Hematopoietic multipotent progenitor cell (in vitro differentiated cells): ENCODE data around the gene PRR22. TPM values are rescaled to one million over a fixed set of nuclear protein-coding genes. Genes with fewer than 3 reads are reported as not detected.

Experiments
- DNase-seq, 3 donors: peaks; one replicate each; pipeline ENCODE4 v3.0.0-alpha.2; 2011 to 2015; ENCODE audit warnings: low read depth in 2 of 3, low spot score in 2 of 3
- total RNA-seq: library from RNA; depleted of rRNA; stranded (reverse); fragments of >200 nt; gene quantifications from one replicate; pipeline ENCODE4 v1.2.3, GENCODE V29; 2012

The PRR22 gene
- 2.2 TPM for total RNA-seq

- DNase-seq = no peak
Measured at GRCh38 chr19:5784581-5785147, at the start of gene PRR22. TSS of gene PRR22 (minus strand) at chr19:5784746. CDS start at chr19:5784660, 86 bp downstream.

DNA sequence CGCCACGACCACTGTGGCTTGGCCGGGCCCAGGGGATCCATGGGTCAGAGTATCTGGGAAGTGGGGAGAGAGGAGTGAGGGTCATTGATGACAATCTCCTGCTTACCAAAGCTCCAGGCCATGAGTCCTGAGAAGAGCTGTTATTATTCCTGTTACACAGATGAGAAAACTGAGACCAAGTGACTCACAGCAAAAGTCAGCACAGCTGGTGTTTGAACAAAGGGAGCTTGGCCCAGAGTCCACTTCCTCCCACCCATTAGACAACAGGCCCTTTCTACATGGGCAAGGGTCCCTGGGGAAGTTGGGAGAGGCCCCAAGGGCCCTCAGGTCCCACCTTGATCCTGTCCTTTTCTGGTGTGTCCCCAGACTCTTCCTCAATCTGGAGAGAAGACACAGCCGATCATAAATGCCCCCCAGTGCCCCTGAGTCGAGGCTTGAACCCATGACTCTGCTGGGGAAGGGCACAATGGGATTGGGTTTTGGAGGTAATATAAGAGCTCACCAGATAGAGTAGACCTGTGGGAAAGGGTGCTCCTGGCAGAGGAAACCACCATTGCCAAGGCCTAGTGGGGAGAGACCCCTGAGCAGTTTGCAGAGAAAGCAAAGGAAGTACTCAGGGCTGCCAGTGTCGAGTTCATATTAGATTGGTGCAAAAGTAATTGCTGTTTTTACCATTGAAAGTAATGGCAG is 48.1 kb upstream of the PRR22 start:
- DNase-seq = no peak

GRCh38 chr19:5832061-5832460 is 47.5 kb upstream of the PRR22 start:
- DNase-seq = no peak

DNA sequence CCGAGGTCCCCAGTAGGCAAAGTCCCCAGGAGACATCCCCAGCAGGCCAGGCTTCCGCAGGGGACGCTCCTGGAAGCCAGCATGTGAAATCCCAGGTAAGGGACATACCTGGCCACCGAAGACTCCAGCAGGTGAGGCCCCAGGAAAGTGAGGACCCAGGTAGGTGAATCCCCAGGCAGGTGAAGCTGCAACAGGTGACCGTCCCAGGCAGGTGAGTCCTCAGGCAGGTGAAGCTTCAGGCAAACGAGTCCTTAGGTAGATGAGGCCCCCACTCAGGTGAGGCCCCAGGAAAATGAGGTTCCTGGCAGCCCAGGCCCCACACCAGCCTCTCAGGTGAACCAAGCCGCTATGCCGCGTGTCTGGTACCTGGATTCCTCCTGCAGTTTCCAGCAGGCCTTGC is 46.6 kb upstream of the PRR22 start:
- DNase-seq = no peak

GRCh38 chr19:5829567-5830310 is 45.2 kb upstream of the PRR22 start:
- no peak for DNase-seq

- peak in 2 of 3 donors; percentile 48 to 58 for DNase-seq
Measured at GRCh38 chr19:5828661-5829566, 44.4 kb upstream of the PRR22 start.

DNA sequence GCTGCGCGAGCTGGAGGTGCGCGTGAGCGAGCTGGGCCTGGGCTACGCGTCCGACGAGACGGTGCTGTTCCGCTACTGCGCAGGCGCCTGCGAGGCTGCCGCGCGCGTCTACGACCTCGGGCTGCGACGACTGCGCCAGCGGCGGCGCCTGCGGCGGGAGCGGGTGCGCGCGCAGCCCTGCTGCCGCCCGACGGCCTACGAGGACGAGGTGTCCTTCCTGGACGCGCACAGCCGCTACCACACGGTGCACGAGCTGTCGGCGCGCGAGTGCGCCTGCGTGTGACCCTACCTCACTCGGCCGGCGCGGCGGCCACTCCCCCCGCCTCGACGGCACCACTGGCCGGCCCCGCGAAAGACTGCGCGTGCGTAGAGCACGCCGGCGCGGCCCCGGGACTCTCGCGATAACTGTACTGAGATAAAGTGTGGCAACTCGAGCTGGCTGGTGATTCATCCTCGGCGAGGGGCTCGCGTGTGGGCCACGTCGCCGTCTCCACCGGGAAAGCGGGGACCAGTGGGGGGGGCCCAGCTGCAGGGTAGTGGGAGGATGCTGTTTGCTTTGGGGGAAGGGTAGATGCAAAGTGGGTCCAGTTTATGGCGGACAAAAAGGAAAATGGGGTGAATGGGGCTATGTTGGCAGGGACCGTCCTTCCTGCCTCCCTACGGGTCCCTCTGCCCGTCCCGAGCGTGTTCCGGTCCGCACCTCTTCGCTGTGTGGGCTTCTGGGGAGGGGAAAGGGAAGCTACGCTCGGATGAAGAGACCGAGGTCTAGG is 43.5 kb upstream of the PRR22 start:
- DNase-seq = peak; percentile 89 to 95 (median 95)

DNA sequence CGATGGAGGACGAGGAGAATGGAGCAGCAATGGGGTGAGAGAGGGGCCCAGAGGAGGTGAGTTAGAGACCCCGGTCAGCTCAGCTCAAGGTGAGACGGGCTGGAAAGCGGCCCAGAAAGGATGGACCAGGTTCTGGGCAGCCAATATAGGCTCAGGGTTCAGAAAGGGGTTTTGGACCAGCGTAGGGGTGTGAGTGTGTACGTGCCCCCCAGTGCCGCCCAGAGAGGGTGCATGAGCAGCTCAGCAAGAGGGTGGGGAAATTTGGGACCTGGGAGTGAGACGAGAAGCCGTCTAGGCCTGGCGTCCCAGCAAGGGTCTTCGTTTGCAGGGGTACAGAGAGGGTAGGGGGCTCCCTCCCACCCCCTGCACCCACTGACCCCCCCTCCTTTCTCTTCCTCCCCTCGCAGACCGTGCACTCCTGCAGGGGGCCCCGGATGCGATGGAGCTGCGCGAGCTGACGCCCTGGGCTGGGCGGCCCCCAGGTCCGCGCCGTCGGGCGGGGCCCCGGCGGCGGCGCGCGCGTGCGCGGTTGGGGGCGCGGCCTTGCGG is 42.9 kb upstream of the PRR22 start:
- DNase-seq = no peak

GRCh38 chr19:5826531-5827341 is 42.2 kb upstream of the PRR22 start:
- DNase-seq = peak in 2 of 3 donors; percentile 88 to 90

- no peak for DNase-seq
Measured at GRCh38 chr19:5825178-5825577, 40.6 kb upstream of the PRR22 start.

- DNase-seq = no peak
Measured at GRCh38 chr19:5824751-5825150, 40.2 kb upstream of the PRR22 start.

DNA sequence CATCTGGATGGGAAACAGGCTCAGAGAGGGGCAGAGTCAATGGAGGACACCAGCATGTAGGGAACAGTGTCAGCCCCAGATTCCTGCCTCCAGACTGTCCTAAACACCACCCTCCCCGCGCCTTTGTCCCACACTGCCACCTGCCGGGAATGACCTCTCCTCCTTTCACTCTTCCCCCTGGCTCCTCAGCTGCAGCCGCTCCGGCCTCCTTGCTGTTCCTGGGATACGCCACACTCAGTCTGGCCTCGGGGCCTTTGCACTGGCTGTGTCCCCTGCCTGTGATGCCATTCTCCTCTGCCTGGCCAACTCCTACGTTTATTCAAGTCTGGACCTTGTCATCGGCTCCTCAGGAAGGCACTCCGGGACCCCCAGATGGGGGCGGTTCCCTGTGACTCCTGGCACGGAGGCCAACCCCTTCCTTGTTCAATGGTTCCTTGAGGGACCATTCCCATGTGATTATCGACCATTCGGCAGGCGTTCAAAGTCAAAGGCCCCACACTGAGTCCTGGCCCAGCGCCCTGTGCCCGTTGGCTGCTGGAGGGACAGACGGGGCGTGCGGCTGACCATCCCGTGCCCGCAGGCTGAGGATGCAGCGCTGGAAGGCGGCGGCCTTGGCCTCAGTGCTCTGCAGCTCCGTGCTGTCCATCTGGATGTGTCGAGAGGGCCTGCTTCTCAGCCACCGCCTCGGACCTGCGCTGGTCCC is 39.2 kb upstream of the PRR22 start:
- DNase-seq = no peak

DNA sequence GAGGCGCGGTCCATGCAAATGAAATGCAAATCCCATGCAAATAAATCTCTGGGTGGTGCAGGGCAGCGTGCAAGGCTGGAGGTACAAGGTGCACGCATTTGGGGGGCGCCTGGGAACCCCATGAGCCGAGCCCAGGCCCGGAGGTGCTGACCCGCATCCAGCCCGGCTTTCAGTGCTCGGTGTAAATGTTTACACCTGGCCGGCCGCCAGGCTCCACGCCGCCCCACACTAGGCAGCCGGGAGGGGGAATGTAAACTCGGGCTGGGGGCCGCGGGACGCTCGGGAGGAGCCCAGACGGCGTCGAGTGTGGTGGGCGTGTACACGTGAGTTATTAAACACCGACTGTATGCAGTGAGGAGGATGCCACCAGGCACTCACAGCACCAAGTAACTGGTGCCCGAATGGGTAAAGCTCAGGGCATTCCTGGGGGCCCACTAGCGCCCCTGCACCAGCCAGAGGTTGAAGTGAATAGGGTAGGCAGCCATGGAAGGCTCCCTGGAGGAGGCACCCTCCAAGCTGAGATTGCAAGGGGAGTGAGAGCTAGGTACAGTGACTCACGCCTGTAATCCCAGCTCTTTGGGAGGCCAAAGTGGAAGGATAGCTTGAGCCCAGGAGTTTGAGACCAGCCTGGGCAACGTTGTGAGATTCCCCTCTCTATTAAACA is 37.8 kb upstream of the PRR22 start:
- DNase-seq = no peak

- no peak for DNase-seq
Measured at GRCh38 chr19:5821521-5822180, 37.1 kb upstream of the PRR22 start.

DNA sequence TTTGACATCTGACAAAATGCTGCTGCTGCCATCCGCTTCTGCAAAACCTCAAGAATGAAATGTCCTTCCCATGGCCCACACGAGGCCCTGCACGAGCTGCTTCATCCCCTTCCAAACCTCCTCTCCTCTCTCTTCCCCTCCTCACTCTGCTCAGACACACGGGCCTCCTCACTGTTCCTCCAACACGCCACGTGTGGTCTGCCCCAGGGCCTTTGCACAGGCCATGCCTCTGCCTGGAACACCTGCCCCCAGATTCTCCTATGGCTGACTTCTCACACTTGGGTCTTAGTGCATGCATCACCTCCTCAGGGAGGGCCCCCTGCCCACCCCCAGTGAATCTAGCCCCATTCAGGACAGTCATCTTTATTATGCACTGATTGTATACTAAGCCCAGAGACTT is 36.2 kb upstream of the PRR22 start:
- DNase-seq = no peak

DNA sequence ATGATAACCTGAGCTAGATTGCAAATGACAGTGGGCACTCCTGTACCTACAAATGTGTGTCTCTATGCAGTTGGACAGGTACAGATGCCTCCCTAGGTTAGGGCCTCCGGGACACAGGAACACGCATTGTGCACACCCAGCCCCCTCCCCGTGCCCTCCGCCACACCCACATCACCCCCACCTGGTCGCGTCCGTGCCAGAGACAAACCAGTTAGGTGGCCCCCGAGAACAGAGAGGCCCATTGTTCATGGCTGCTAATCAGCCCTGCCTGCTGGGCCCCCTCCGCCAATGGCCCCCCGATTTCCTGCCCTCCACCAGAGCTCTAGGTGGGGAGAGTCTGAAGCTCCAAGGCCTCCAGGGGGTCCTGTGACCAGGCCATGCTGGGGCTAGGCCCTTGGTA is 34.0 kb upstream of the PRR22 start:
- DNase-seq = no peak

DNA sequence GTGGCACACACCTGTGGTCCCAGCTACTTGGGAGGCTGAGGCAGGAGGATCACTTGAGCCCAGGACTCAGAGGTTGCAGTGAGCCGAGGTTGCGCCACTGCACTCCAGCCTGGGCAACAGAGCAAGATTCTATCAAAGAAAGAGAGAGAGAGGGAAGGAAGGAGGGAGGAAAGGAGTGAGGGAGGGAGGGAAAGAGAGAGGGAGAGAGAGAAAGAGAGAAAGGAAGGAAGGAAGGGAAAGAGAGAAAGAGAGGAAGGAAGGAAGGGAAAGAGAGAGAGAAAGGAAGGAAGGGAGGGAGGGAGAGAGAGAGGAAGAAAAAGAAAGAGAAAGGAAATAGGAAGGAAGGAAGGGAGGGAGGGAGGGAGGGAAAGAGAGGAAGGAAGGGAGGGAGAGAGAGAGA is 32.7 kb upstream of the PRR22 start:
- no peak for DNase-seq
